GM18498 (cell line): ENCODE data around the gene AKIP1.
"Not testable (repeated sequence)": the region's sequence is repeated elsewhere in the genome, so short reads cannot be mapped to it uniquely, and the experiment has no call there.

Experiments
- ATAC-seq: cut with Tn5 transposase; IDR thresholded peaks from one replicate; pipeline ENCODE4 v1.9.1; 2021; ENCODE audit warnings: mild to moderate bottlenecking, moderate library complexity; ENCODE audit not compliant: unreplicated experiment

The AKIP1 gene, protein sequence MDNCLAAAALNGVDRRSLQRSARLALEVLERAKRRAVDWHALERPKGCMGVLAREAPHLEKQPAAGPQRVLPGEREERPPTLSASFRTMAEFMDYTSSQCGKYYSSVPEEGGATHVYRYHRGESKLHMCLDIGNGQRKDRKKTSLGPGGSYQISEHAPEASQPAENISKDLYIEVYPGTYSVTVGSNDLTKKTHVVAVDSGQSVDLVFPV

DNA sequence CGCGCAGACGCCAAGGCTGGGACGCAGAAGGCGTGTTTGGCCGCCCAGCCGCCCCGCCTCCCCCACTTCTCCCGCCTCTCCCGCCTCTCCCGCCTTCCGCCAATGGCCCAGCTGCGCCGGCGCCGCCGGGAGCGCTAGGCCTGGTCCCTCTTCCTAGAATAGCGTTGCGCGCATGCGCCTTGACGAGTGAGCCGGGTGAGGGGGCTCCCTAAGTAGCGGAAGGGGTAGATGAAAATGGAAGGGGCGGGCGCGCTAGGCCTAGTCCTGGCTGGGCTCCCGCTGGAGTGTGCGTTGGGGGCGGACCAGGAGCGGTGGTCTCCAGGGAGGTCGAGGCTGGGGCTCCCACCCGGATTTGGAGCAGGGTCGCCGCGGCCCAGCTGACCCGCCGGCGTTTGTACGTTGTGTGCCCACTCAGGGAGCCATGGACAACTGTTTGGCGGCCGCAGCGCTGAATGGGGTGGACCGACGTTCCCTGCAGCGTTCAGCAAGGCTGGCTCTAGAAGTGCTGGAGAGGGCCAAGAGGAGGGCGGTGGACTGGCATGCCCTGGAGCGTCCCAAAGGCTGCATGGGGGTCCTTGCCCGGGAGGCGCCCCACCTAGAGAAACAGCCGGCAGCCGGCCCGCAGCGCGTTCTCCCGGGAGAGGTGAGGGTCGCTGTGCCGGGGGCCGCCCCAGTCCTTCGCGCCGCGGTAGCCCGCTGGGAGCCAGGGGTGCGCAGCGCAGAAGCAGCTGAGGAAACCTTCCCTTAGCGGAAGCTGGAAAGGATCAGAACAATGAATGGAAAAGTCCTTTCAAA is at the start of gene AKIP1:
AKIP1 (plus strand) TSS at position 161 of the 795 bp plus-strand sequence; CDS start at position 422, 261 bp downstream.
- ATAC-seq = peak; percentile 61

GRCh38 chr11:8863838-8864237 is 47.2 kb upstream of the AKIP1 start:
- ATAC-seq = no peak

DNA sequence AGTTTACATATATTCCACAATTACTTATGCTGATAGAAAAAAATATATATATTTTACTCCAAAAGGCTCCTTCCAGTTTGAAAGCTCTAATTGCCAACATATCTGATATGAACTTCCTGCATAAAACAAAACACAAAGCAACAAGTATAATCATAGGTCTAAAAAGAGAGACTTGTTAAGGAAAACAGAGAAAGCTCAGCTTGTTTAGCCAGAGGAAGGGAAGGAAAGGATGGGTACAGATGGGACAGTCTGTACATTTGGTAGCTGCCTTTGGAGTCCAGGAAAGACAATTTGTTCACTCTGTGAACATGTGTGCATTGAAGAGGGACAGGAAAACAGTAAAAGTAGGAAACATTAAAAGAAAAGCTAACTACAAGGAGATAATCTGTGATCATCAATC is 45.7 kb upstream of the AKIP1 start:
- no peak for ATAC-seq

GRCh38 chr11:8867035-8867434 is 44.0 kb upstream of the AKIP1 start:
- no peak for ATAC-seq

- ATAC-seq = no peak
These were observed 42.9 kb upstream of the AKIP1 start for GRCh38 chr11:8867931-8868631.

GRCh38 chr11:8870411-8871170 is 40.4 kb upstream of the AKIP1 start:
- ATAC-seq = no peak

GRCh38 chr11:8871171-8871775 is 39.7 kb upstream of the AKIP1 start:
- ATAC-seq = no peak

GRCh38 chr11:8871962-8872361 is 39.0 kb upstream of the AKIP1 start:
- ATAC-seq = no peak

GRCh38 chr11:8873741-8874405 is 37.1 kb upstream of the AKIP1 start:
- ATAC-seq = no peak

DNA sequence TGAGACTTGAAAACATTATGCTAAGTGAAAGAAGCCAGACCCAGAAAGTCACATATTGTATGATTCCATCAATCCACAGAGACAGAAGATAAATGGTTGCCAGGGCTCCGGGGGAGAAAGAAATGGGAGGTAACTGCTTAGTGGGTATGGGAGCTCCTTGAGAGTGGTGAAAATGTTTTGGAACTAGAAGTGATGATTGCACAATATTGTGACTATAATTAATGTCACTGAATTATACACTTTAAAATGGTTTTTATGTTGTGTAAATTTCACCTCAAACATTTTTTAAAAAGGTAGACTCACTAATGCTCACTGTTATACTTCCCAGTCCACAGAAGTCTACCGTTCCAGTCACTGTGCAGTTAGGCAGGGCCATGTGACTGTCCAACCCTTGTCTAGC is 32.2 kb upstream of the AKIP1 start:
- ATAC-seq = no peak

DNA sequence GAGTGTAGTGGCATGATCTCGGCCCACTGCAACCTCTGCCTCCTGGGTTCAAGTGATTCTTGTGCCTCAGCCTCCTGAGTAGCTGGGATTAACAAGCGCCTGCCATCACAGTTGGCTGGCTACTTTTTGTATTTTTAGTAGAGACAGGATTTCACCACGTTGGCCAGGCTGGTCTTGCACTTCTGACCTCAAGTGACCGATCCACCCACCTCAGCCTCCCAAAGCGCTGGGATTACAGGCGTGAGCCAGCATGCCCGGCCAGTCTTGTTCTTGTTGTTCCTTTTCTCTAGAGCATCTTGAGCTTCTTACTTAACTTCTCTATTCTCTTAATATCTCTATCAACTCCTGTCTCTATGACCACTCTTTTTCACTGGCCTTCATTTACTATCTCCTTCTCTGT is 29.4 kb upstream of the AKIP1 start:
- not testable (repeated sequence) for ATAC-seq

GRCh38 chr11:8886322-8886721 is 24.7 kb upstream of the AKIP1 start:
- ATAC-seq = no peak

- ATAC-seq = not testable (repeated sequence)
These were observed 19.8 kb upstream of the AKIP1 start for GRCh38 chr11:8891185-8891584.

GRCh38 chr11:8899119-8899753 is 11.8 kb upstream of the AKIP1 start:
- no peak for ATAC-seq

- no peak for ATAC-seq
These were observed 5.3 kb upstream of the AKIP1 start for GRCh38 chr11:8905528-8906165.

GRCh38 chr11:8907116-8907515 is 3.9 kb upstream of the AKIP1 start:
- no peak for ATAC-seq

- ATAC-seq = no peak
These were observed 2.9 kb upstream of the AKIP1 start for GRCh38 chr11:8908099-8908498.

DNA sequence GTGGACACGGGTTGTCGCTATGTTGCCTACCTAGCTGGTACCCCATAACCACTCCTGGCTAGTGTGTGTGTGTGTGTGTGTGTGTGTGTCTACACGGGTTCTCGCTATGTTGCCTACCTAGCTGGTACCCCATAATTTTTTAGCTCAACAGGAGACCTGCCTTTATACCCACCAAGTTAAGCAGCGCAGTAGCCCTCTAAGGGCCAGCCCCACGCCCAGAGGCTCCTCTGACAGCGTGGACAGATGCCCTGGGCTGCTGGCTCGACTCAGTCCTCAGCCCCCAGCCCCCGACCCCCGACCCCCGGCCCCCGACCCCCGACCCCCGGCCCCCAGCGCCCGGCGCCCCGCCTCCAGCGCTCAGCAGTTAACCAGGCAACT is 351 bp upstream of the AKIP1 start:
- ATAC-seq = peak; percentile 15

- no peak for ATAC-seq
These were observed 3.1 kb downstream of the AKIP1 start for GRCh38 chr11:8913961-8914660.
